Posterior vena cava (tissue), 2 donors: ENCODE data around the gene FOSL1. TPM values are rescaled to one million over a fixed set of nuclear protein-coding genes. Genes with fewer than 3 reads are reported as not detected.
A peak's percentile ranks its signal among the peaks of the same experiment; 100 is the strongest.

Source experiments
- DNase-seq: peaks from one replicate; pipeline ENCODE4 v3.0.0-alpha.2; 2020; ENCODE audit warnings: low spot score
- intact Hi-C, 2 donors: fragments of 100-400 bp; cut with DNase I; formaldehyde crosslinking; loops; one replicate each; pipeline versions ENCODE4 v1.14.1 to v1.14.2; 2022 to 2023
- total RNA-seq, 2 donors: library from RNA; stranded (reverse); fragmentation: NEBNext Ultra II Directional; extraction: Animal tissue kit (Norgen Biotek cat#: 25700); gene quantifications; one replicate each; pipeline ENCODE4 v1.2.1, GENCODE V29; 2021
- donor health status: DM: yes; HTN: yes; CAD: no.
- donor health status: DM: yes; HTN: yes; CAD: no.

Gene FOSL1
- total RNA-seq, 2 donors from 2014 or later: 7.4 to 38.7 TPM

DNA sequence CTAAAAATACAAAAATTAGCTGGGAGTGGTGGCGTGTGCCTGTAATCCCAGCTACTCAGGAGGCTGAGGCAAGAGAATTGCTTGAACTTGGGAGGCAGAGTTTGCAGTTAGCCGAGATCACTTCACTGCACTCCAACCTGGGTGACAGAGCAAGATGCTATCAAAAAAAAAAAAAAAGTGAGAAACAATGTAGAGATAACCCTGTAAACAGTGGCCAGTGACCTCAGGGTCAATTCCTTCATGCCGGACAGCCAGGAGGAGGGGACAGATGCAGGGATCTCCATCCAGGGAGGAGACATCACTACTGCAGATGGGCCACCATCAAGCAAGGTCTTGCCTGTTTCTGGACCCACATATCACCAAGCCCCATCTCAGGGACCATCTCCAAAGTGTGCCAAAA lies 52.4 kb downstream of the FOSL1 start:
- peak; percentile 29 for DNase-seq
- intact Hi-C loops: no loop called here

DNA sequence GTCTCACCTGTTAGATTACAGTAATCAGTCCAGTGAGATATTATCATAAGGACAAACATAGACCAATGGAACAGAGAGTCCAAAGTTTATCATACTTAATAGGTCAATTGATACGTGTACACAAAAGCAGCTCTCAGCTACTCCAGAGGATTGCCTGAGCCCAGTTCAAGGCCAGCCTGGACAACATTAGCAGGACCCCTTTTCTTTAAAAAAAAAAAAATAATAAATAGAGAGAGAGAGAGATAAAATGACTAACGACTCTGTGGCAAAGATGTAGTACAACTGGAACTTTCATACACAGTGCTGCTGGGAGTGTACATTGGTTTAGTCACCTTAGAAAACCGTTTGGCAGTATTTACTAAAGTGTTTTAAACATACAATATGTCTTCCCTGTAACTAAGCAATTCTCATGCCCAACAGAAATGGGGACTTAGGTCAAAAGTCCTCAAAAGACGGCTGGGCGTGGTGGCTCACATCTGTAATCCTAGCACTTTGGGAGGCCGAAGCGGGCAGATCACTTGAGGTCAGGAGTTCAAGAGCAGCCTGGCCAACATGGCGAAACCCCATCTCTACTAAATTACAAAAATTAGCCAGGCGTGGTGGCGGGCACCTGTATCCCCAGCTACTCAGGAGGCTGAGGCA lies 55.8 kb downstream of the FOSL1 start:
- peak; percentile 15 for DNase-seq

DNA sequence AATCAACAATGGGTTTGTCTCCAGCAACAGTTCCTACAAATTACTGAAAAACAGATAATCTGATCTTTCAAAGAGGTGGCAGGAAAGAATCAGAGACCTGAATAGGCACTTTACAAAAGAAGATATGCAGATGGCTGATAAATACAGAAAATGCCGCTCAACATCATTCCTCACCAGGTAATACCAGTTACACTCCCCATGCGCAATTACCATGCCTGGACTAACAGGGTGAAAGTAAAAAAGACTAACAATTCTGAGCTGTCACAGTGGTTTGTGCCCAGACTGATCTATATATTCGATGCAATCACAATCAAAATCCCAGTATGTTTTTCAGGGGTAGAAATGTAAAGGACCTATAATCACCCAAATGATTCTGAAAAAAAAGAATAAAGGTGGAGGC lies 56.4 kb downstream of the FOSL1 start:
- no peak for DNase-seq
- intact Hi-C loops: no loop called here

More for the DNA sequence above, 55.8 kb downstream of the FOSL1 start:
- intact Hi-C loops: no loop called here

DNA sequence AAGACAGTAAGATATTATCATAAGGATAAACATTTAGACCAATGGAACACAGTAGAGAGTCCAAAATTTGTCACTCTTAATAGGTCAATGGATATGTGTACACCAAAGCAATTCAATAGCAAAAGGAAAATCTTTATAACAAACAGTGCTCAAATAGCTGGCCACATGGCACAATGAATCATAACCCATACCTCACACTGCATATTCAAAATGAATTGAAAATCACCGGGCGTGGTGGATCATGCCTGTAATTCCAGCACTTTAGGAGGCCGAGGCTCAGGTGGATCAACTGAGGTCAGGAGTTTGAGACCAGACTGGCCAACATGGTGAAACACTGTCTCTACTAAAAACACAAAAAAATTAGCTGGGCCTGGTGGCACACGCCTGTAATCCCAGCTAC lies 58.0 kb downstream of the FOSL1 start:
- DNase-seq: no peak
- intact Hi-C loops: no loop called here

Other genes with a start within 250 kb of the FOSL1 start
- 10 to 100 TPM; 57.6 to 80.8 TPM for gene RELA, start 237.5 kb downstream of the FOSL1 start, total RNA-seq
- gene KAT5, start 188.1 kb downstream of the FOSL1 start, total RNA-seq: 10 to 100 TPM; 62.3 to 65.0 TPM
- gene RNASEH2C, start 179.6 kb downstream of the FOSL1 start, total RNA-seq: 10 to 100 TPM; 43.7 to 45.0 TPM
- 10 to 100 TPM; 10.7 to 15.3 TPM for gene AP5B1, start 119.4 kb downstream of the FOSL1 start, total RNA-seq
- gene OVOL1, start 113.3 kb downstream of the FOSL1 start, total RNA-seq: not detected
- gene SNX32, start 66.4 kb downstream of the FOSL1 start, total RNA-seq: under 1 TPM; 0.52 to 0.65 TPM
- gene CFL1, start 42.2 kb downstream of the FOSL1 start, total RNA-seq: 100 to 1,000 TPM; 697 to 707 TPM
- gene MUS81, start 40.0 kb downstream of the FOSL1 start, total RNA-seq: 10 to 100 TPM; 41.8 to 48.2 TPM
- gene EFEMP2, start 27.6 kb downstream of the FOSL1 start, total RNA-seq: 100 to 1,000 TPM; 111 to 131 TPM
- 1 to 10 TPM; 1.4 to 1.8 TPM for gene CTSW, start 20.6 kb downstream of the FOSL1 start, total RNA-seq
- gene FIBP, start 11.9 kb downstream of the FOSL1 start, total RNA-seq: 10 to 100 TPM; 39.7 to 40.8 TPM
- gene CCDC85B, start 9.7 kb downstream of the FOSL1 start, total RNA-seq: 10 to 100 TPM; 31.8 to 36.7 TPM
- 10 to 100 TPM; 35.7 to 36.0 TPM for gene C11orf68, start 18.7 kb upstream of the FOSL1 start, total RNA-seq
- gene DRAP1, start 19.0 kb upstream of the FOSL1 start, total RNA-seq: 10 to 100 TPM; 76.0 to 92.2 TPM
- gene TSGA10IP, start 45.1 kb upstream of the FOSL1 start, total RNA-seq: not detected
- gene SART1, start 61.3 kb upstream of the FOSL1 start, total RNA-seq: 10 to 100 TPM; 41.1 to 46.2 TPM
- gene EIF1AD, start 101.8 kb upstream of the FOSL1 start, total RNA-seq: 10 to 100 TPM; 24.8 to 24.9 TPM
- 100 to 1,000 TPM; 115 to 119 TPM for gene BANF1, start 102.1 kb upstream of the FOSL1 start, total RNA-seq
- gene CST6, start 111.6 kb upstream of the FOSL1 start, total RNA-seq: under 1 TPM in 1 of 2 donors, not detected in 1; 0.56 TPM
- 1 to 10 TPM in 1 of 2 donors, under 1 TPM in 1; 0.24 to 1.1 TPM for gene CATSPER1, start 126.1 kb upstream of the FOSL1 start, total RNA-seq
- 1 to 10 TPM in 1 of 2 donors, under 1 TPM in 1; 0.74 to 1.2 TPM for gene GAL3ST3, start 148.8 kb upstream of the FOSL1 start, total RNA-seq
- gene SF3B2, start 152.0 kb upstream of the FOSL1 start, total RNA-seq: 100 to 1,000 TPM; 117 to 140 TPM
- 10 to 100 TPM; 65.1 to 84.1 TPM for gene PACS1, start 169.9 kb upstream of the FOSL1 start, total RNA-seq